Activated T-cell treated with anti-CD3 and anti-CD28 coated beads for 48 hours (primary cell): ENCODE data around the gene EYA2.
"Not testable (repeated sequence)": the region's sequence is repeated elsewhere in the genome, so short reads cannot be mapped to it uniquely, and the experiment has no call there.

ENCODE experiments used
- DNase-seq: peaks from one replicate; pipeline ENCODE4 v3.0.0-alpha.2; 2020; ENCODE audit warnings: low read depth

EYA2 gene

GRCh38 chr20:46953596-46953995 lies 59.0 kb downstream of the EYA2 start:
- no peak for DNase-seq

GRCh38 chr20:46954490-46955038 lies 59.9 kb downstream of the EYA2 start:
- DNase-seq = no peak

- DNase-seq = no peak
Observed at GRCh38 chr20:46955601-46956556, 61.2 kb downstream of the EYA2 start.

- DNase-seq = no peak
Observed at GRCh38 chr20:46959081-46959692, 64.5 kb downstream of the EYA2 start.

GRCh38 chr20:46959821-46960220 lies 65.2 kb downstream of the EYA2 start:
- DNase-seq = no peak

GRCh38 chr20:46960536-46960935 lies 65.9 kb downstream of the EYA2 start:
- no peak for DNase-seq

- not testable (repeated sequence) for DNase-seq
Observed at GRCh38 chr20:46961968-46962367, 67.3 kb downstream of the EYA2 start.

- DNase-seq = no peak
Observed at GRCh38 chr20:46962452-46963195, 68.0 kb downstream of the EYA2 start.

GRCh38 chr20:46963196-46963529 lies 68.5 kb downstream of the EYA2 start:
- no peak for DNase-seq

GRCh38 chr20:46963758-46964617 lies 69.3 kb downstream of the EYA2 start:
- DNase-seq = no peak

- no peak for DNase-seq
Observed at GRCh38 chr20:46964618-46965455, 70.2 kb downstream of the EYA2 start.

GRCh38 chr20:46965477-46965876 lies 70.8 kb downstream of the EYA2 start:
- no peak for DNase-seq

GRCh38 chr20:46967646-46968045 lies 73.0 kb downstream of the EYA2 start:
- no peak for DNase-seq

- DNase-seq = no peak
Observed at GRCh38 chr20:46970937-46971630, 76.4 kb downstream of the EYA2 start.

GRCh38 chr20:46973766-46974165 lies 79.1 kb downstream of the EYA2 start:
- DNase-seq = no peak

GRCh38 chr20:46974669-46975434 lies 80.2 kb downstream of the EYA2 start:
- DNase-seq = no peak

GRCh38 chr20:46975976-46976375 lies 81.3 kb downstream of the EYA2 start:
- no peak for DNase-seq

GRCh38 chr20:46977204-46977603 lies 82.6 kb downstream of the EYA2 start:
- DNase-seq = no peak

GRCh38 chr20:46977909-46978588 lies 83.4 kb downstream of the EYA2 start:
- no peak for DNase-seq
